ENCODE results near the gene TGFB1I1.
"Not testable (repeated sequence)": the region's sequence is repeated elsewhere in the genome, so short reads cannot be mapped to it uniquely, and the experiment has no call there.

TGFB1I1 gene

GRCh38 chr16:31523768-31524167 is 51.8 kb downstream of the TGFB1I1 start:
- not testable (repeated sequence) for DNase-seq

GRCh38 chr16:31525113-31525512 is 53.2 kb downstream of the TGFB1I1 start:
- DNase-seq: no peak

Measured in NCI-H345 (cell line).